Heart right ventricle (tissue), 16 donors: ENCODE measurements around the gene OR51G2. TPM values are rescaled to one million over a fixed set of nuclear protein-coding genes. Genes with fewer than 3 reads are reported as not detected.

Experiments
- ATAC-seq, 8 donors: fragments of 200-7000 bp; cut with Tn5 transposase; one replicate each; pipeline ENCODE4 v1.9.1; 2020; ENCODE audit warnings: mild to moderate bottlenecking in 8 of 8, moderate library complexity in 8 of 8, moderate number of reproducible peaks in 1 of 8
- DNase-seq, 2 donors: peaks; one replicate each; pipeline ENCODE4 v3.0.0-alpha.2; 2020
- H3K27ac ChIP-seq, 10 donors: fragments of 200-600 bp; sonication (generic) in 2 of 10; one replicate each; pipeline versions ENCODE4 v1.5.0 to v1.8.0; 2020 to 2022; ENCODE audit warnings: mild to moderate bottlenecking in 3 of 10
- H3K27me3 ChIP-seq, 7 donors: fragments of 200-600 bp; one replicate each; pipeline ENCODE4 v1.8.0; 2021 to 2022; ENCODE audit warnings: mild to moderate bottlenecking in 2 of 7
- H3K36me3 ChIP-seq, 9 donors: fragments of 200-600 bp; sonication (generic) in 1 of 9; one replicate each; pipeline versions ENCODE4 v1.5.0 to v1.8.0; 2020 to 2022; ENCODE audit warnings: mild to moderate bottlenecking in 2 of 9
- H3K4me1 ChIP-seq, 9 donors: fragments of 200-600 bp; sonication (generic) in 1 of 9; one replicate each; pipeline versions ENCODE4 v1.5.0 to v1.8.0; 2020 to 2022; ENCODE audit warnings: mild to moderate bottlenecking in 4 of 9
- H3K4me3 ChIP-seq, 10 donors: fragments of 200-600 bp; sonication (generic) in 2 of 10; one replicate each; pipeline versions ENCODE4 v1.5.0 to v1.8.0; 2020 to 2022; ENCODE audit warnings: mild to moderate bottlenecking in 7 of 10, moderate library complexity in 2 of 10
- H3K9me3 ChIP-seq, 11 donors: fragments of 200-600 bp in 10 of 11; sonication (generic) in 2 of 11; one replicate each; pipeline versions ENCODE4 v1.5.0 to v1.8.0; 2013 to 2022; ENCODE audit warnings: mild to moderate bottlenecking in 2 of 11, control low read depth in 1 of 11, moderate library complexity in 1 of 11
- WGBS, 2 donors: extraction: QIAGEN DNeasy Blood & Tissue Kit; methylation state at CpG; one replicate each; pipeline ENCODE4 v1.1.7; 2013; ENCODE audit warnings: inconsistent platforms in 1 of 2; 5-methylcytosine and 5-hydroxymethylcytosine counted together
- intact Hi-C, 10 donors: fragments of 100-400 bp; cut with DNase I; formaldehyde crosslinking; loops; one replicate each; pipeline versions ENCODE4 v1.11.1 to v1.14.2; 2022
- polyA plus RNA-seq, 2 donors: library from polyadenylated mRNA; stranded (reverse); fragments of 200-250 nt; gene quantifications; one replicate each; pipeline ENCODE4 v1.2.3, GENCODE V29; 2013
- total RNA-seq, 10 donors: library from RNA; stranded (reverse); fragmentation: NEBNext Ultra II Directional in 3 of 10; extraction: Animal tissue kit (Norgen Biotek cat#: 25700) in 3 of 10; gene quantifications; one replicate each; pipeline versions ENCODE4 v1.2.1 to v1.2.4, GENCODE V29; 2021 to 2023
- TF ChIP-seq, protein P1 (sequence below), 9 donors: fragments of 200-600 bp; sonication (generic) in 2 of 9; IDR thresholded peaks; one replicate each; pipeline versions ENCODE4 v1.5.0 to v1.8.0; 2021 to 2022; ENCODE audit warnings: antibody characterized with exemption in 9 of 9, mild to moderate bottlenecking in 5 of 9, moderate library complexity in 1 of 9
- donor health status: Arrhythmogenic right ventricular cardiomyopathy.
- donor health status: ischemic (EF 13 %, LVEDD 7.1; RV severe dilation, severe dysfunction).
- donor health status: healthy with polysubstance abuse.
- donor health status: DM: no; HTN: yes; CAD: no.
- donor health status: DM: no; HTN: no; CAD: no.
- donor health status: ischemic (EF 25% LVEDD 6.9; RV normal size, moderate dysfunction).
- donor health status: ischemic (EF 25% LVEDD 5.7; RV mildly dilated, moderate dysfunction).
- donor health status: healthy.
- donor health status: DM: yes; HTN: yes; CAD: no.
- donor health status: Ischemic cardiomyopathy.
- donor health status: ischemic (EF 35%, LVEDD 5.7; RV mildly dilated, moderate dysfunction).
- donor health status: nonischemic (EF 11% LVEDD 7.7; RV severe dilation, severe dysfunction).
- donor health status: DM: yes; HTN: yes; CAD: no.
- donor health status: PGD.
- donor health status: ischemic (EF 29% LVEDD 5.4; RV normal size, mild dysfunction).
- donor health status: nonischemic (EF 23%, LVEDD 6.1; RV moderate dilation, normal function).

The OR51G2 gene
- total and polyA plus RNA-seq, 12 donors: not detected

DNA sequence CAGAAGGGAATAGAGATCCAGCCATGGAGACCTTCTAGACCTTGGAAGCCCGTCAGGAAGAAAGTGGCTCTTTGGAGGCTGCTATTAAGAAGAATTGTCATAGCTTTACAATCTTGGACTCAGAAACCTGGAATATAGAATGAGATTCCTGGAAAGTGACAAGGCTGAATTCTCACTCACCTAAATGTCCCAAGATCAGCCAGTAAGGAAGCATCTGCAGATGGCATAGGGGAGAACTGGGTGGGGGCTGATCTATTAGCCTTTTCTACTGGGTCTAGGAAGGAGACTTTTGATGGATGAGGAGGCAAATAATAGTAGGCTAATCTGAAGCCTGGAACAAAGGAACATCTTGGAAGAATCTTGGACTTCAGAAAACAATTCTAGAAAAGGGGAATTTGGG, 5.1 kb upstream of the OR51G2 start, which contains the start of gene OR51G1:
OR51G1 (minus strand) TSS at position 101 of the 400 bp plus-strand sequence; CDS start at position 101, 0 bp downstream.
- 70 to 73% methylated on average over 1 of the region's 1 CpG for WGBS, 2 donors
- no peak within 1 kb of the TSS for H3K27ac ChIP-seq

DNA sequence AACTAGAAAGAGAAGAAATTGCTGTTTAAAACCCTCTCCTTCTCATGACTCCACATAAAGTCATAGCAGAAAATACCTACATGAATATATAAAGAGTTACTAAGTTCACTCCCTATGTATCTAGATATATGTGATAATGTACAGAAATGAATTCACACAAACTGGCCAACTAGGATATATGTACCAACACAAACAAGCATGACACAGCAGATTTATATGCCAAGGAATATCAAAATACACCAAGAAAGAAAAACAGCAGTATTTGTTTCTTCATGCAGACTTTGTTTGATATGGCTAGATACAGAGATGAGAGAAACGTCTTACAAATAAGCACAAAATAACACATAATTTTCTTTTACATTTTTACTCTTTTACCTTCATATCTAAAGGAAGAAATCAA, 3.2 kb upstream of the OR51G2 start:
- ATAC-seq: no peak
- TF ChIP-seq, protein P1, sequence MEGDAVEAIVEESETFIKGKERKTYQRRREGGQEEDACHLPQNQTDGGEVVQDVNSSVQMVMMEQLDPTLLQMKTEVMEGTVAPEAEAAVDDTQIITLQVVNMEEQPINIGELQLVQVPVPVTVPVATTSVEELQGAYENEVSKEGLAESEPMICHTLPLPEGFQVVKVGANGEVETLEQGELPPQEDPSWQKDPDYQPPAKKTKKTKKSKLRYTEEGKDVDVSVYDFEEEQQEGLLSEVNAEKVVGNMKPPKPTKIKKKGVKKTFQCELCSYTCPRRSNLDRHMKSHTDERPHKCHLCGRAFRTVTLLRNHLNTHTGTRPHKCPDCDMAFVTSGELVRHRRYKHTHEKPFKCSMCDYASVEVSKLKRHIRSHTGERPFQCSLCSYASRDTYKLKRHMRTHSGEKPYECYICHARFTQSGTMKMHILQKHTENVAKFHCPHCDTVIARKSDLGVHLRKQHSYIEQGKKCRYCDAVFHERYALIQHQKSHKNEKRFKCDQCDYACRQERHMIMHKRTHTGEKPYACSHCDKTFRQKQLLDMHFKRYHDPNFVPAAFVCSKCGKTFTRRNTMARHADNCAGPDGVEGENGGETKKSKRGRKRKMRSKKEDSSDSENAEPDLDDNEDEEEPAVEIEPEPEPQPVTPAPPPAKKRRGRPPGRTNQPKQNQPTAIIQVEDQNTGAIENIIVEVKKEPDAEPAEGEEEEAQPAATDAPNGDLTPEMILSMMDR (IDR thresholded peaks at IDR 0.05): no peak
- Histone ChIP-seq H3K9me3 (no peaks in the 10 kb centered on the region), H3K36me3 (no peaks in the 10 kb centered on the region), H3K4me1 (no peaks in the 10 kb centered on the region), H3K27ac (no peak overlapping the region), H3K27me3 (no peaks in the 10 kb centered on the region), H3K4me3 (no peak overlapping the region)
- WGBS, 2 donors: 66 to 74% methylated on average over 1 of the region's 1 CpG
- DNase-seq: no peak
- intact Hi-C loops: no loop called here

More for the DNA sequence above, 5.1 kb upstream of the OR51G2 start, which contains the start of gene OR51G1:
- DNase-seq (no peak), ATAC-seq (no peak)
- Histone ChIP-seq H3K4me1 (no peaks in the 10 kb centered on the region), H3K4me3 (no peak within 1 kb of the TSS), H3K27me3 (no peaks in the 10 kb centered on the region), H3K9me3 (no peaks in the 10 kb centered on the region), H3K36me3 (no peaks in the 10 kb centered on the region)
- TF ChIP-seq, protein P1 (IDR thresholded peaks at IDR 0.05): no peak
- intact Hi-C loops: no loop called here

DNA sequence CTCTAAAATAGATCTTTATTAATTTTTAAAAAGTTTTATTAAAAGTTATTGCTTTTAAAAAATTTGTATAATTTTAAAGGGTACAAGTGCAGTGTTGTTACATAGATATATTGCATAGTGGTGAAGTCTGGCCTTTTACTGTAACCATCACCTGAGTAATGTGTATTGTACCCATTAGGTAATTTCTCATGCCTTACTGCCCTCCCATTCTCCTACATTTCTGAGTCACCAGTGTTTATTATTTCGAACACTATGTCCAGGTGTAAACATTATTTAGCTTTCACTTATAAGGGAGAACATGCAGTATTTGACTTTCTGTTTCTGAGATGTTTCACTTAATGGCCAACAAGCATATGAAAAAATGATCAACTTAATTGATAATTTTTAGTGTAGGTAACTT, 2.6 kb upstream of the OR51G2 start:
- 81% methylated on average over 1 of the region's 1 CpG for WGBS, 2 donors
- Histone ChIP-seq H3K27me3 (no peaks in the 10 kb centered on the region), H3K9me3 (no peaks in the 10 kb centered on the region), H3K4me1 (no peaks in the 10 kb centered on the region), H3K27ac (no peak overlapping the region), H3K36me3 (no peaks in the 10 kb centered on the region), H3K4me3 (no peak overlapping the region)
- no peak for DNase-seq
- TF ChIP-seq, protein P1 (IDR thresholded peaks at IDR 0.05): no peak
- ATAC-seq: no peak
- intact Hi-C loops: no loop called here

DNA sequence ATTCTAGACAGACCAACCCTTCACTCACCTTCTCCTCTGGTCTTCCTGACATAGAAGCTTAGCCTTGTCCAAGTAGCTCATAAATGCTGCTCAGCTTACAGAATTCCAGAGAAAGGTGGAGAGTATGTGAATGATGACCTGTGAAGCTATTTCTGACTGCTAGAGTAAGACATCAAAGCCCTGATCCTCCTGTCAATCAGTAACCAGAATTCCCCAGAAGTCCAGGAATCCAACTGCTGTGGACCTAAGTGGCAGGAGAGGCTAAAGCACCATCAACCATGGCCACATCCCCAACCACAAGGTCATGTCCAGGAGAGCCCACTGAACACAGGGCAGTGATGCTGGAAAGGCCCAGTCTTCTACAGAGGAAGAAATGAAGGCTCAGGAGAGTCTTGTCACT, 2.6 kb downstream of the OR51G2 start:
- intact Hi-C loops: loop anchor here in 1 of 10 donors (10.0 kb wide), 1 partner anchor 48 kb away; no protein-coding TSS in a partner anchor
- TF ChIP-seq, protein P1 (IDR thresholded peaks at IDR 0.05): no peak
- no peaks in the 10 kb centered on the region for H3K36me3 ChIP-seq

More for the DNA sequence above, 2.6 kb downstream of the OR51G2 start:
- no peak overlapping the region for H3K4me3 ChIP-seq
- no peaks in the 10 kb centered on the region for H3K4me1 ChIP-seq
- H3K27me3 ChIP-seq: no peaks in the 10 kb centered on the region
- no peak for DNase-seq
- no peaks in the 10 kb centered on the region for H3K9me3 ChIP-seq
- no peak for ATAC-seq
- H3K27ac ChIP-seq: no peak overlapping the region
